Sciatic nerve (tissue), 2 donors: ENCODE data around the gene ROR1. TPM values are rescaled to one million over a fixed set of nuclear protein-coding genes. Genes with fewer than 3 reads are reported as not detected.

Source experiments
- ATAC-seq: fragments of 200-7000 bp; cut with Tn5 transposase; one replicate; pipeline ENCODE4 v1.9.1; 2020; ENCODE audit warnings: mild to moderate bottlenecking, moderate library complexity
- DNase-seq: peaks from one replicate; pipeline ENCODE4 v3.0.0-alpha.2; 2020; ENCODE audit warnings: low spot score
- intact Hi-C: fragments of 100-400 bp; cut with DNase I; formaldehyde crosslinking; loops from one replicate; pipeline ENCODE4 v1.14.2; 2022
- total RNA-seq: library from RNA; stranded (reverse); fragmentation: NEBNext Ultra II Directional; extraction: Animal tissue kit (Norgen Biotek cat#: 25700); gene quantifications from one replicate; pipeline ENCODE4 v1.2.1, GENCODE V29; 2021
- donor health status: DM: no; HTN: no; CAD: no.
- donor health status: DM: no; HTN: no; CAD: no.

Gene ROR1
- total RNA-seq, 1 donor from 2014 or later, result 16.7 TPM

- no peak for ATAC-seq
- intact Hi-C loops, result no loop called here
- DNase-seq, result no peak
Measured at GRCh38 chr1:64163431-64163830, 389.6 kb downstream of the ROR1 start.

GRCh38 chr1:64163970-64164369 is 390.2 kb downstream of the ROR1 start:
- intact Hi-C loops, result no loop called here
- DNase-seq (no peak), ATAC-seq (peak; percentile 79)

- DNase-seq (no peak), ATAC-seq (no peak)
- intact Hi-C loops, result no loop called here
Measured at GRCh38 chr1:64166629-64167028, 392.8 kb downstream of the ROR1 start.

- ATAC-seq (no peak), DNase-seq (no peak)
- intact Hi-C loops, result no loop called here
Measured at GRCh38 chr1:64167176-64167575, 393.4 kb downstream of the ROR1 start.

- no peak for ATAC-seq
- DNase-seq, result no peak
- intact Hi-C loops, result no loop called here
Measured at GRCh38 chr1:64171246-64171645, 397.4 kb downstream of the ROR1 start.

- intact Hi-C loops, result no loop called here
- ATAC-seq (no peak), DNase-seq (no peak)
Measured at GRCh38 chr1:64171797-64172281, 398.0 kb downstream of the ROR1 start.

GRCh38 chr1:64172458-64172983 is 398.7 kb downstream of the ROR1 start:
- intact Hi-C loops, result no loop called here
- DNase-seq (no peak), ATAC-seq (no peak)

GRCh38 chr1:64173336-64173940 is 399.6 kb downstream of the ROR1 start:
- DNase-seq (no peak), ATAC-seq (peak; percentile 44)
- intact Hi-C loops, result no loop called here

GRCh38 chr1:64175639-64176038 is 401.8 kb downstream of the ROR1 start:
- ATAC-seq (no peak), DNase-seq (no peak)
- intact Hi-C loops, result no loop called here

- intact Hi-C loops, result no loop called here
- ATAC-seq, result no peak
- no peak for DNase-seq
Measured at GRCh38 chr1:64176659-64177058, 402.8 kb downstream of the ROR1 start.

- intact Hi-C loops, result no loop called here
- ATAC-seq (no peak), DNase-seq (no peak)
Measured at GRCh38 chr1:64179588-64179987, 405.8 kb downstream of the ROR1 start.

GRCh38 chr1:64182207-64182606 is 408.4 kb downstream of the ROR1 start:
- no peak for DNase-seq
- ATAC-seq, result no peak
- intact Hi-C loops, result no loop called here

GRCh38 chr1:64183395-64184002 is 409.7 kb downstream of the ROR1 start:
- intact Hi-C loops, result no loop called here
- ATAC-seq, result peak; percentile 91
- no peak for DNase-seq

GRCh38 chr1:64184003-64184440 is 410.2 kb downstream of the ROR1 start:
- ATAC-seq, result no peak
- DNase-seq, result no peak
- intact Hi-C loops, result no loop called here

GRCh38 chr1:64186138-64186897 is 412.5 kb downstream of the ROR1 start:
- DNase-seq (no peak), ATAC-seq (peak; percentile 43)
- intact Hi-C loops, result no loop called here

GRCh38 chr1:64186898-64187280 is 413.1 kb downstream of the ROR1 start:
- intact Hi-C loops, result no loop called here

GRCh38 chr1:64187646-64188045 is 413.8 kb downstream of the ROR1 start:
- ATAC-seq (no peak), DNase-seq (no peak)
- intact Hi-C loops, result no loop called here

More at GRCh38 chr1:64186898-64187280, 413.1 kb downstream of the ROR1 start:
- DNase-seq (no peak), ATAC-seq (no peak)

GRCh38 chr1:64192290-64192689 is 418.5 kb downstream of the ROR1 start:
- ATAC-seq (no peak), DNase-seq (no peak)
- intact Hi-C loops, result no loop called here

GRCh38 chr1:64194168-64195080 is 420.6 kb downstream of the ROR1 start:
- ATAC-seq, result no peak
- no peak for DNase-seq
- intact Hi-C loops, result no loop called here
